DMS 273 (cell line): Measurements from ENCODE around the gene SLC27A3.
"Not testable (repeated sequence)": the region's sequence is repeated elsewhere in the genome, so short reads cannot be mapped to it uniquely, and the experiment has no call there.

Experiments
- DNase-seq: peaks from one replicate; lab custom pipeline; 2025; ENCODE audit not compliant: unreplicated experiment; lab: John Stamatoyannopoulos, UW

Gene SLC27A3

DNA sequence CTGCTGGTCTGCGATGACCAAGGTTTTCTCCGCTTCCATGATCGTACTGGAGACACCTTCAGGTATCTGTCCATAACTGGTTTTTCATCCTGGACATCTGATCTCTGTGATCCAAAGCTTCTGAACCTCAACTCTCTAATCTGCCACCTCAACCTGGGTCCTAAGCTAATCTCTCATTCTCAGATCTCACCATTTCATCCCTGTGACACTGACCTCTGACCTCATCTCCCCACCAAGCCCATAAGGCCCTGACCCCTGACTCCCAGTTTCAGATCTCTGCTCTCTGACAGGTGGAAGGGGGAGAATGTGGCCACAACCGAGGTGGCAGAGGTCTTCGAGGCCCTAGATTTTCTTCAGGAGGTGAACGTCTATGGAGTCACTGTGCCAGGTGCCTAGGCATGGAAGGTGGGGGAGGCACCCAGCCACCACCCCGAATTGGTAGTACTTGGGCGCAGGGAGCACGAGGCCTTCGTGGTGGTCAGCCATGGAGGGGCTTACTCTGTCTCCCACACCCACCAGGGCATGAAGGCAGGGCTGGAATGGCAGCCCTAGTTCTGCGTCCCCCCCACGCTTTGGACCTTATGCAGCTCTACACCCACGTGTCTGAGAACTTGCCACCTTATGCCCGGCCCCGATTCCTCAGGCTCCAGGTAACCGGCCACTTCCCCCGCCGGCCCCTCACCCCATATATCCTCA, 3.8 kb downstream of the SLC27A3 start:
- no peak for DNase-seq

DNA sequence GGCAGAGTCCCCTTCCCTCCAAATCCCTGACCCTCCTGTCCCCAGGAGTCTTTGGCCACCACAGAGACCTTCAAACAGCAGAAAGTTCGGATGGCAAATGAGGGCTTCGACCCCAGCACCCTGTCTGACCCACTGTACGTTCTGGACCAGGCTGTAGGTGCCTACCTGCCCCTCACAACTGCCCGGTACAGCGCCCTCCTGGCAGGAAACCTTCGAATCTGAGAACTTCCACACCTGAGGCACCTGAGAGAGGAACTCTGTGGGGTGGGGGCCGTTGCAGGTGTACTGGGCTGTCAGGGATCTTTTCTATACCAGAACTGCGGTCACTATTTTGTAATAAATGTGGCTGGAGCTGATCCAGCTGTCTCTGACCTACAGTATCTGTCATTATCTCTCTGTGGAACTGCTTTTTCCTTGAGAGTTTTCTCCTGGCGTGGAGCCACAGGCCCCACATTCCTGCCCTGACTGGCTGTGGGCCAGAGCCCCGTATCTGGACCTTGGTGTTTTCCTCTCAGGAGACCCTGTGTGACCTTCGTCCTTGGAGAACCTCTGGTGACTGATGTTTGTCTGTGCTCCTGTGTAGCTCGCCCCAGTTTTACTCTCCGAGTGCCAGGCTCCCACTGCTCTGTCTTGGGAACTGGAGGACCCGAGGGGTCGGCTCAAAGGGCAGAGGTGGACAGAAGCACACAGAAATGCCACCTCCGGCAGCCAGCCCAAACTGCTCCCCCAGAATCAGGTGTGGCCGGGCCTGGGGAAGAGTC, 4.8 kb downstream of the SLC27A3 start:
- DNase-seq = no peak

DNA sequence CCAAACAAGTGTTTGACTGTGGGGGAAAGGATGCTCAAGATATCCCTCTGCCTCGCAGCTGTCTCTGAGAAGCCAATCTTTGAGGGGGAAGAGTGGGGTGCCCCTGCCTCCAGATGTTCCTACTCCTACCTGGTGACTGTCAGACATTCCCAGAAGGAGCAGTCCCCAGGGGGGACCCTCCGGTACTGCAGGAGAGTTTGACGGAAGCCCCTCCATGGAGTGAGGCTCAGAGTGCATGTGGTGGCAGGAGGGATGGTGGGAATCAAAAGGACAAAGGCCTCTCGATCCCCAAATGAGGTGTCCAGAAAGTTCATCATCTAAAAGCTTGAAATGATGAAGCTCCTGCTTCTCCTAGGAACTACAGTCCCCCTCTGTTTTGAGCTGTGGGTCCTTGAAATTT, 5.3 kb downstream of the SLC27A3 start:
- DNase-seq = no peak

DNA sequence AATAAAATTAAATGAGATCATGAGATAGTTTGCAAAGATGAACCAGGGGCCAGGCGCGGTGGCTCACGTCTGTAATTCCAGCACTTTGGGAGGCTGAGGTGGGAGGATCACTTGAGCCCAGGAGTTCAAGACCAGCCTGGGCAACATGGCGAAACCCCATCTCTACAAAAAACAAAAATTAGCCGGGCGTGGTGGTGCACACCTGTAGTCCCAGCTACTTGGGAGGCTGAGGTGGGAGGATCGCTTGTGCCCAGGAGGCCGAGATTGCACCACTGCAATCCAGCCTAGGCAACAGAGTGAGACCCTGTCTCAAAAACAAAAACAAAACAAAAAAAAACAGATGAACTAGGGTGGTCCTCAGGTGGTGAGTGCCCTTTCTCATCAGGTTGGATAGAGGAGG, 7.4 kb downstream of the SLC27A3 start:
- not testable (repeated sequence) for DNase-seq

DNA sequence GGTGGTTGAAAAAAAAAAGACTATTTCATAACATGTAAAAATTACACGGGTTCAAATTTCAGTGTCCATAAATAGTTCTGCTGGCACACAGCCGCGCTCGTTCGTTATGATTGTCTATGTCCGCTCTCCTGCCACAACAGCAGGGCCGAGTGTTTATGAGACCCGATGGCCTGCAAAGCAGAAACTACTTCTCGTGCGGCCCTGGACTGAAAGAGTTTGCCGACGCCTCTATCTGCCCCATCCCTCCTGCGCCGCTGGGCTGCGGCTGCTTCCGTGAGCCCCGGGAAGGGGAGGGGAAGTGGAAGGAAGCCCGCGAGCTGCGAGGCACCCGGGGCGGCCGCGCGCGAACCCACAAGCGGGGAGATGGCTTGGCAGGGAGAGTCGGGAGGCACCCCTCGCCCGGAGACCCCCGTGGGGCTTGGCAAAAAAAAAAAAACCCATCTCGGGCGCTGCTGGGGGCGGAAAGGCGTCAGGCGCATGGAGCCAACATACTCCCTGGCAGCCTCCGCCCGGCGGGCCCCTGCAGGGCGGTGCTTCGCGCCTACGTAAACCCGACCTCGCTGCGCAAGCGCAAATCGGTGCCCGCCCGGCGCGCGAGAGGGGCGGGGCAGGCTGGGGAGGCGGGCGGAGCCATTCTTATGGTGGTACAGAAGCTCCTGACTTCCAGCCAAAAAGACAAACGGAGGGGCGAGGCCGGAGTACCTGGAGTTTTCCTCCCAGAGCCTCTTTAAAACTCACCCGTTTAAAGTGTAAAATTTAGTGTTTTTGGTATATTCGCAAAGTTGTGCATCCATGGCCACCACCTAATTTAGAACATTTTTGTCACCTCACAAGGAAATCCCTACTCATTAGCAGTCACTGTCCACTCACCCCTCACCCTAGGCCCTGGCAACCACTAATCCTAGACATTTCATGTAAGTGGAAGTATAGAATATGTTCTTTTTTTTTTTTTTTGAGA, 8.3 kb downstream of the SLC27A3 start:
- DNase-seq = peak; percentile 98

DNA sequence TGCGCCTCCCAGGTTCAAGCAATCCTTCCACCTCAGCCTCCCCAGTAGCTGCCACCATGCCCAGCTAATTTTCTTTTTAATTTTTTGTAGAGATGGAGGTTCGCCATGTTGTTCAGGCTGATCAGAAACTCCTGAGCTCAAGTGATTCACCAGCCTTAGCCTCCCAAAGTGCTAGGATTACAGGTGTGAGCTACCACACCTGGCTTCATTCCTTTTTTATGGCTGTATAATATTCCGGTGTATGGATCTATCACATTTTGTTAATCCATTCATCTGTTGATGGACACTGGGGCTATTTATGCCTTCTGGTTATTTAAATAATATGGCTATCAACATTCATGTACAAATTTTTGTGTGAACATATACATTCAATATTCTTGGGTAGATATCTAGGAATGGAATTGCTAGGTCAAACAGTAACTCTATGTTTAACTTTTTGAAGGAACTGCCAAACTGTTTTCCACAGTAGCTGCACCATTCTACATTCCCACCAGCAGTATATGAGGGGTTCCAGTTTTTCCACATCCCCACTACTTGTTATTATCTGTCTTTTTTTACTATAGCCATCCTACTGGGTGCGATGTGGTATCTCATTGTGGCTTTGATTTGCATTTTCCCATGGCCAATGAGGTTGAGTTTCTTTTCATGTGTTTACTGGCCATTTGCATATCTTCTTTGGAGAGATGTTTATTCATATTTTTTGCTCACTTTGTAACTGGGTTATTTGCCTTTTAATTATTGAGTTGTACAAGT, 11.0 kb downstream of the SLC27A3 start:
- no peak for DNase-seq

DNA sequence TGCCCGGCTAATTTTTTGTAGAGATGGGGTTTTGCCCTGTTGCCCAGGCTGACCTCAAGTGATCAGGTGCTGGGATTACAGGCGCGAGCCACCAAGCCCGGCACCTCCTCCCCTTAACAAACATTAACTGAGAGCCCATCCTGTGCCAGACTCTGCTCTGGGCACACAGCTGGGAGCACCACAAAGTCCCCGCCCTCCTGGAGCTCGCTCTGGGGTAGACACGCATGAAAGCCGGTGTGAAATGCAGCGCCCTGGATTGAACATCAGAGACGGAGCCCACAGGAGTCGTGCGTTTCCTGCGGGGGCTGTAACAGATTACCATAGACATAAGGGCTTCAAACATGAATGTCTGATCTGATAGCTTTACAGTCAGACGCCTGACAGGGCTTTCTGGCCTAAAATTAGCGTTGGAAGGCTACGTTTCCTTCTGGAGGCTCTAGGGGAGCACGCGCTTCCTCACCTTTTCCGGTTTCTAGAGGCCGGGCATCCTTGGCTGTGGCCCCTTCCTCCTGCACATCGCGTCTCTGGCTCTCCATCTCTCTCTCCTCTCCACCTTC, 14.3 kb downstream of the SLC27A3 start:
- DNase-seq = no peak

DNA sequence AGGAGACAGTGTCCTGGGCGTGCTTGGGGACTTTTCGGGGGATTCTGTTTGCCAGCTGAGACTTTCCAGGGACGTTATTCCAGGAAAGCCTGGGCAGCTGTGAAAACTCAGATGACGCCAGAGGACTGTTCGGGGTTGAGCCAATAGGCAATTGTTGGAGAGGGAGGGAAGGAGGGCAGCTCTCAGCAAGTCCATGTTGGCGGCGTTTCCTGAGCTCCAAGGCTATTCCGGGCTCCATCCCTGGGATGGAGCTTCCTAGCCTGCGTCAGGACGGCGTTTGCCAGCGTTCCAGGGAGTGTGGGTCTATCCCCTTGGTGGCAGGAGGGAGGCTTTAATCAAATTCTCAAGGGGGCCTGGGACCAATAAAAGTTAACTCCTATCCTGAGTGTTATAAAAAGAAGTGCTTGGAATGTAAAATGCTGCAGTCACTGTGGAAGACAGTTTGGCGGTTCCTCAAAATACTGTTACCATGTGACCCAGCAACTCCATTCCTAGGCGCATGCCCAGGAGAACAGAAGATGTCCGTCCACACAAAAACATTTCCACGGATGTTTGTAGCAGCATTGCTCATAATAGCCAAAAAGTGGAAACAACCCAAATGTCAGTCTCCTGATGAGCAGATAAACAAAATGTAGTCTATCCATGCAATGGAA, 15.2 kb downstream of the SLC27A3 start:
- no peak for DNase-seq

DNA sequence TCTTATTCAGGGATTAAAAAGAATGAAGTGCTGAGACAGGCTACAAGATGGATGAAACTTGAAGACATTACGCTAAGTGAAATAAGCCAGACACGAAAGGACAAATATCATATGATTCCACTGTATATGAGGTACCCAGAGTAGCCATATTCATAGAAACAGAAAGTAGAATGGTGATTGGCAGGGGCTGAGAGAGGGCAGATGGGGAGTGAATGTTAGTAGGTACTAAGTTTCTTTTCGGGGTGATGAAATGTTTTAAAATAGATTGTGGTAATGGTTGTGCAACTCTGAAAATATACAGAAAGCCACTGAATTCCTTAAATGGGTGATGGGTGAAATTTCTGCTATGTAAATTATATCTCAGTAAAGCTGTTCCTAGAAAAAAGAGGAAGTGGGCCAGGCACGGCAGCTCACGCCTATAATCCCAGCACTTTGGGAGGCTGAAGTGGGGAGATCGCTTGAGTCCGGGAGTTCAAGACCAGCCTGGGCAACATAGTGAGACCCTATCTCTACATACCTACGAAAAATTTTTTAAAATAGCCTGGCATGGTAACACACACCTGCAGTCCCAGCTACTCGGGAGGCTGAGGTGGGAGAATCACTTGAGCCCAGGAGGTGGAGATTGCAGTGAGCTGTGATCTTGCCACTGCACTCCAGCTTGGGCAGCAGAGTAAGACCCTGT, 15.9 kb downstream of the SLC27A3 start:
- DNase-seq = no peak

DNA sequence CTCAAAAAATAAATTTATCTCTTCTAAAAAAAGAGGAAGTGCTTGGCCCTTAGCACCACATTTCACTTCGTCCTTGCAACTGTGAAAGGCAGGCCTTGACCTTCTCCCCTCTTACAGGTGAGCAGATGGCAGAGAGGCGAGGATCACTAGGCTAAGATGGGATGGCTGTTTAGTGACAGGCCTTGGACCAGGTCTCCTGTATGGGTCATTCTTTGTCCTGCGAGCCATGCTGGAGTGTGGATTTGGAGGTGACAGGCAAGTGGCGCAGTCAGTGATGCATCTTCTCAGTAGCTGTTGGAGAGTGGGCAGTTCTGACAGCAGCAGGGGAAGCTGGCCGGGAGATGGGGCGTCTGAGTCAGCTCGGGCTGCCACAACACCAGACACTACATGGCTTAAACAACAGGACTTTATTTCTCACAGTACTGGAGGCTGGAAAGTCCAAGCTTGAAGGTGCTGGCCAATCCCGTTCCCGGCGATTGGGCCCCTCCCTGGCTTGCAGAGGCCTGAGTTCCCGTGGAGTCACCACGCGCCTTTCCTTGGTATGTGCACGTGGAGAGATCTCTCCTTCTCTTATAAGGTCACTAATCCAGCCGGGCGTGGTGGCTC, 16.5 kb downstream of the SLC27A3 start:
- no peak for DNase-seq

DNA sequence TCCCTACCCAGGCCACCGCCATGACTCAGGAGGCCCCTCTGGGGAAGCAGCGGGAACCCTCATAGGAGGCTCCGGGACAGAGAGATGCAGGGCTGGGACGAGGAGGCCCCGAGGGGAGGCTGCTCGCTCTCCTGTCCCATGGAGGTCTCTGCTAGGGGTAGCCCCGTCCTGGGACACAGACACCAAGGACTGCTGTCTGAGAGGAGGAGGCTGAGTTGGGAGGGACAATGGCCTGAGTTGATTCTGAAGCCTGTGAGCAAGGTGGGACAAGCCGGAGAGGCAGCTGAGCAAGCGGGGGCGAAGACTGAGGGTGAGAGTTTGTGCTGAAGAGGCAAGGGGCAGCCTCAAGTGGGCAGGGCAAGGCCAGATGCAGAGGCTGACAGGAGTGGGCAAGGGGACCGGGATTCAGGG, 17.4 kb downstream of the SLC27A3 start:
- no peak for DNase-seq

DNA sequence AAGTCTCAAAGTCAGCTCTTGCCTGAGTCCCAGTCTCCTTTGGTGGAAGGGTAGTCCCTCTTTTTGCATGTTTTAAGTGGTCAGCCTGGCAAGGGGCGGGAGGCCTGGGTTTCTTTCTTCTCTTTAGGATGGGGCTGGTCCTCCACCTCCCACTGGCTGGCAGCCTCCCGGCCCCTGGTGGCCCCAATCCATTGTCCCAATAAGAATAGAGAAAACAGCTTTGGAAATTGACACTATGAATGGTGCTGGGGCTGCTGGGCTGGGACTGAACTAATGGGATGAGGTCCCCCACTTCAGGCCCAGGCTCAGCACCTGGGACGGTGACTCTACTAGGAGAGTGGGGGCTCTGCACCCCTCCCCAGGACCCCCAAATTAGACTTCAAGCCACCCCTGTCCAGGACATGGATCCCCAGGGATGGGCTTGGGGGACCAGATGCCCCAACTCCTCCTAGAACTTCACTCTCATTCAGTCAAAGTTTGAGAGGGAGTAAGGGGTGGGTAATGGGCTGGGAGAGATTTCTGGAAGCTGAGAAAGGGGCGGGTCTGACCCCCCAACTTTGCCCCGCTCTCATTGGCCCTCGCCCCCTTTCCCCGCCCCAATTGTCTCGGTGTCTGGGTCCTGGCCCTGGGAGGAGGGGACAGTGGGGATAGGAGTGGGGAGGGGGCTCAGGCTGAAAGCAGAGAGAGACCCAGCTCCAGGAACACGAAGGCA, 18.2 kb downstream of the SLC27A3 start:
- no peak for DNase-seq

DNA sequence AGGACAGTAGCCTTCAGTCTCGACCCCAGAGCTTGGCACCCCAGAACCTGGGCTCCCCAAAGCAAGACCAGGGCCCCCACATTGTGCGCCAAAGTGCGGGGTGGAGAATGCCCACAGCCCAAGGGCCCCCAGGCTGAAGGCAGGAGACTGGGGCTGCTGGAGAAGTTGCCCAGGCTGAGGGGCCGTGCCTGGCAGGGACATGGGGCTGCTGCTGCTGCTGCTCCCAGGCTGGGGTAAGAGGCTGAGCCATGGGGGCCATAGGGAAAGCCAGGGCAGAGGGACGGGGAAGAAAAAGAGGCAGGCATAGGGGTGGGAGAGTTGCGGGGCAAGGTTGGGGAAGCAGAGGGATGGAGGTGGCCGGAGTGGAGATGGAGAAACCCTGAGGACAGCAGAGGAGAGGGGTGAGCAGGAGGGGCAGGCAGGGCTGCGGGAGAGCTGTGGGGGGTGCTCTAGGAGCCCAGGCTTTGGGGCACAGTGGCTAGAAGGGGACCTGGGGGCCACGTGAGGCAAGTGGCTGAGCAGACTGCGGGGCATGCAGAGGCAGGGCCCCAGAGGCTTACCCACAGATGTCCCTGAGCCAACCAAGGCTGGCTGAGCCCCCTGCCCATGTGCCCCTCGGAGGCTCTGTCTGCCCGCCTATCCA, 18.9 kb downstream of the SLC27A3 start:
- DNase-seq = no peak

DNA sequence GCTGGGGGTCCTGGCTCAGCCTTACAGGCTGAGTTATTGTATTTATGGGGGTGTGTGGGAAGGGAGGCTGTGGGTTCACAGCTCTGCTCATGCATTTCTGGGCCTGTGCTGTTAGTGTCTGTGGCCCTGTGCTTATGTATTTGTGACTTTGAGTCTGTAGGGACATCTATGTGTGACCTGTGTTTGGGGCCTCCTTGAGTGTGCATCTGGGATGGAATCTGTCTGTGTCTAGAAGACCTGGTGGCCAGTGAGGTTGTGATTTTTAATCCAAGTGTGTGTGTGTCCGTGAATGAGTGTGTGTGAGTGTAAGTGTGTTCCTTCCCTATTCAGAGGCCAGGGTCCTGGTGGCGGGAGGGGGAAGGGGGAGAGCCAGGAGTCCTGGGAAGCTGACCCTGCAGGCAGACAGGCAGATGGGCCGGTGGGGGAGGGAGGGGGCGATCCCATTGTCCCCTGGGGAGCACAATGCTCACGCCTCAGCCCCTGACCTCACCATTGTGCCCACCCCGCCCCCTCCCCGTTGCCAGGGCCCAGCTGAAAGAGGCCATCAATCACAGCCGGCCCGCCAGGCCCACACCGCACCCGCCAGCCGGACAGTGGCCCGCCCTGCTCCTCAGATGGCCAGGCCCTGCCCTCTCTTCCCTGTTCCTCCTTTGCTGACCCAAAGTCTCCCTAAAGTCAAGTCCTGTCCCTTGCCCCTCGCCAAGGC, 19.6 kb downstream of the SLC27A3 start:
- DNase-seq = no peak

DNA sequence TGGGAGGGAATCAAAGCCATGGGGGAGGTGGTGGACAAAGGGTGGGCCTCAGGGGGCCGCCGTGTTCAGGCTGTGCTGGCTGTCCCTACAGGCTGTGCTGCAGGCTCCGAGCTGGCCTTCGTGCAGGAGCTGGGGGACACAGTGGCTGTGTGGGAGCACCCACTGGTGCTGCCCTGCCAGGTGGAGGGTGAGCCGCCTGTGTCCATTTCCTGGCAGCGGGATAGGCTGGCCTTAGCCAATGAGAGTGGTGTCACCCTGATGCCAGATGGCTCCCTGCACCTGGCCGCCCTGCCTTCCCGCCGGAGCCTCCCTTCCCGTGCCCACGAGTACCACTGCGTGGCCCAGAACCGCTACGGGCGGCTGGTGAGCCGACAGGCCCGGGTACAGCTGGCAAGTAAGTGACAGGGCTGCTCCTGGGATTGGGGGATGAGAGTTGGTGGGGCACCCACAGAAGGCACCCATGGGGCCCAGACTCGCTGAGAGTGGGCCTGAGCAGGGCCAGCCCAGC, 20.2 kb downstream of the SLC27A3 start:
- DNase-seq = no peak

DNA sequence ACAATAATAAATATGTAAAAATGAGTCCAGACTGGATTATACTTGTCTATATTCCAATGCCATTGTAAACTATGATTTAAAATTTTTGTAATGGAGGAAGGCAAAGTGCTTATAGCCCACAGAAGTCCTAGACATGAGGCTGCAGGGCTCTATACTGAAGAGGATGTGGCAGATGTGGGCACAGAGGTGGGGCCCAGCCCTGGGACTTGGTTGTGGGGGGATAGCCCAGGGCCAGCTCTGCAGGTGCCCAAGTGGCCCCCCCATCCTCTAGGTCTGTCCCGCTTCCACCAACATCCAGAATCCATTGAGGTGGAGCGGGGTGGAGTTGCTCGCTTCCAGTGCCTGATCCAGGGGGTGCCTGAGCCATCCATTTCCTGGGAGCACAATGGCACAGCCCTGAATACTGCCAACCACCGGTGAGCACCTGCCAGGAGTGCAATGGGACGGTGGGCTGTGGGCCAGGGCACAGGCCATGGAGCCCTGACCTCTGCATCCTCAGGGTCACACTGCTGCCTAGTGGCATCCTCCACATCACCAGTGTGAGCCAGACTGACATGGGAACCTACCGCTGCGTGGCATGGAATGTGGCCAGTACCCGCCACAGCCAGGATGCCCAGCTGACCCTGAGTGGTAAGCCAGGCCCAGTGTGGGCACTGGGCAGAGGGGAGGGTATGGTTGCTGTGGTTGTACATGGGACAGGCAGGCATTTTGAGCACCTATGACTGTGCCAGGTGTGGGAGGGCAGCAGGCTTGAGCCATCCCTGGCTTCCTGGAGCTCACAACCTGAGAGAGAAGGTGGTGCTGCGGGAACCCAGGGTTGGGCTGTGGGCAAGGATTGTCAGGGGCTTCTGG, 21.0 kb downstream of the SLC27A3 start:
- no peak for DNase-seq
